GM21423 (cell line): ENCODE data around the gene SYDE1.
"Not testable (repeated sequence)": the region's sequence is repeated elsewhere in the genome, so short reads cannot be mapped to it uniquely, and the experiment has no call there.

ENCODE experiments used
- ATAC-seq: cut with Tn5 transposase; IDR thresholded peaks from one replicate; pipeline ENCODE4 v1.9.1; 2021; ENCODE audit warnings: mild to moderate bottlenecking, moderate library complexity; ENCODE audit not compliant: unreplicated experiment

SYDE1 gene, protein sequence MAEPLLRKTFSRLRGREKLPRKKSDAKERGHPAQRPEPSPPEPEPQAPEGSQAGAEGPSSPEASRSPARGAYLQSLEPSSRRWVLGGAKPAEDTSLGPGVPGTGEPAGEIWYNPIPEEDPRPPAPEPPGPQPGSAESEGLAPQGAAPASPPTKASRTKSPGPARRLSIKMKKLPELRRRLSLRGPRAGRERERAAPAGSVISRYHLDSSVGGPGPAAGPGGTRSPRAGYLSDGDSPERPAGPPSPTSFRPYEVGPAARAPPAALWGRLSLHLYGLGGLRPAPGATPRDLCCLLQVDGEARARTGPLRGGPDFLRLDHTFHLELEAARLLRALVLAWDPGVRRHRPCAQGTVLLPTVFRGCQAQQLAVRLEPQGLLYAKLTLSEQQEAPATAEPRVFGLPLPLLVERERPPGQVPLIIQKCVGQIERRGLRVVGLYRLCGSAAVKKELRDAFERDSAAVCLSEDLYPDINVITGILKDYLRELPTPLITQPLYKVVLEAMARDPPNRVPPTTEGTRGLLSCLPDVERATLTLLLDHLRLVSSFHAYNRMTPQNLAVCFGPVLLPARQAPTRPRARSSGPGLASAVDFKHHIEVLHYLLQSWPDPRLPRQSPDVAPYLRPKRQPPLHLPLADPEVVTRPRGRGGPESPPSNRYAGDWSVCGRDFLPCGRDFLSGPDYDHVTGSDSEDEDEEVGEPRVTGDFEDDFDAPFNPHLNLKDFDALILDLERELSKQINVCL

DNA sequence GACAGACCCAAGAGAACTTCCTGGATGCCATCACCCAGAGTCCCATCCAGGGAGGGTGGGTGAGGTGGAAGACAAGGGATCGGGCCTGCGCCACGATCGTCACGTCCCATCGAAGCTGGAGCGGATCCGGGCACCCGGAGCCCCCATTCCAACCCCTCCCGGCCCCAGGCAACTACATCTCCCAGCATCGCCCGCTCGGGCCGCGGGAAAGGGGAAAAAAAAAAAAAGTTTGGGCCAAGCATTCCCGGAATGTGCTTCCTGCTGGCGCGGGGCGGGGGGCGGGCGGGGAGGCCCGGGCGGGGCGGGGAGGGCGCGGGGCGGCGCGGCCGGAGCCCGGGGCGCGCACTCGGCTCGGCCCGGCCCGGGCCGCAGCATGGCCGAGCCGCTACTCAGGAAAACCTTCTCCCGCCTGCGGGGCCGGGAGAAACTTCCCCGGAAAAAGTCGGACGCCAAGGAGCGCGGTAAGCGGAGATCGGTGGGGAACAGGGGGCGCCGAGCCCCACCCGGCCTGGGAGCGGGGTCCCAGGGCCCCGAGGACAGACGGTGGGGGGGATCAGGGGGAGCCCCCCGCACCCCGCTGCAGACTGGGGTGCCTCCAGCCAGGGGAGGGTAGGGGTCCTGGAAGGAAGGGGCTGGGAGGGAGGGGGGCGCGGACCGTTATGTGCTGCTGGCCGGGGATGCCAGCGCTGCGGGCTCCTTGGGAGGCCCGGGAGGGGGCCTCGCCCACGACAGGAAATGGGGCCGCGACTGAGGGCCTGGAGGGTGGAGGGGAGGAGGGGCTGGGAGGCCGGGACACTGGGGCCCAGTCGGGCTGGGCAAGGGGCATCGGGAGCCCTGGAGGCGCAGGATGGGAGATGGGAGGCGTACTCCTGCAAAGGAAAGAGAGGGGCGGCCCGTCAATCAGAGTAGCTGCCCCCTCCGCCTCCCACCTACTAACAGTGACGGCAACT lies at the start of gene SYDE1:
Gene SYDE1 (plus strand): TSS at position 341 of the 950 bp plus-strand sequence. CDS start 33 bp downstream, at position 374.
- ATAC-seq: no peak

DNA sequence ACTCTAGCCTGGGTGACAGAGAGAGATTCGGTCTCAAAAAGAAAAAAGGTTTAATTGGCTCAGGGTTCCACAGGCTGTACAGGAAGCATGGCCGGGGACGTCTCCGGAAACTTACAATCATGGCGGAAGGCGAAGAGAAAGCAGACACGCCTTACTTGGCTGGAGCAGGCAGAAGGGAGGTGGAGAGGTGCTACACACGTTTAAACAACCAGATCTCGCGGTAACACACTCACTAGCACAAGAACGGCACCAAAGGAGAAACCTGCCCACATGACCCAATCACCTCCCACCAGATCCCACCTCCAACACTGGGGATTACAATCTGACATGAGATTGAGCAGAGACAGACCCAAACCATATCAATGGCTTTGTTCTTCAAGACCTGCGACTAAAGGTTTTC lies 45.2 kb upstream of the SYDE1 start:
- no peak for ATAC-seq

DNA sequence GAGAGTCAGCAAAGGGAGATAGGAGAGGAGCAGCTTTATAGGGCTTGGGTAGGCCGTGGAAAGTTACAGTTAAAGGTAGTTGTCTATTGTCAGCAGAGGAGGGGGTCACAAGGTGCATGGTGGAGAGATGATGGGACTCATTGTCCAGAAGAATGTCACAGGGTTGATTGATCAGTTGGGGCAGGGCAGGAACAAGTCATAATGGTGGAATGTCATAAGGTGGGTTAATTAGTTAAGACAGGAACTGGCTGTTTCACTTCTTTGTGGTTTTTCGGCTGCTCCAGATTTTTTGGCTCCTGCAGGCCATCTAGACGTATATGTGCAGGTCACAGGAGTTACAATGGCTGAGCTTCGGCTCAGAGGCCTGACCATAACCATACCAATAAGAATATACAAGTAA lies 36.8 kb upstream of the SYDE1 start:
- not testable (repeated sequence) for ATAC-seq

DNA sequence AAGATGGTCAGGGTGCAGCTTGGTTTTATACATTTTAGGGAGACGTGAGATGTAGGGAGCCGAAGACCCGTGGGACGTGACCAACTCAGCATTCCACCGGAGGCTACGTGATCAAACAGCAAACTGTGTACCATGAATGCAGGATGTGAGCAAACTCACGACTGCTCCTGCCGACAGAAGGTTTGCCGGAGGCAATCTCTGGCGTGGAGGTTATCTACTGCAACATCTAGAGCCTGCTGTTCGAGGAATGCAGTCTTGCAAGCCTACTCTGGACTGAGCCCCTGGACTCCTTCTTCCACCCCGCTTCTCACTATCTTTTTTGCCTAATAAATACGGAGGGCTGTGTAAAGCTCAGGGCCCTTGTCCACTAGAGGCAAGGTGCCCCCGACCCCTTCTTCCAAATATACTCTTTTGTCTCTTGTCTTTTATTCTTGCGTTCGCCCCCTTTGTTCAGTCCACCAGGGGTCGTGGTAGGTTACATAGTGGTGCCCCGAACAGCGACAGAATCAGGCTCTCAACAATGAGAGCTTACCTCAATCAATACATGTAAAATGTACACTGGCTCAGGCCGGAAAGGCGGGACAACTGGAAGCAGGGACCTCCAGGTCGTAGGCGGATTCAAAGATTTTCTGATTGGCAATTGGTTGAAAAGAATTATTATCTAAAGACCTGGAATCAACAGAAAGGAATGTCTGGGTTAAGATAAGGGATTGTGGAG lies 34.1 kb upstream of the SYDE1 start:
- ATAC-seq: no peak

DNA sequence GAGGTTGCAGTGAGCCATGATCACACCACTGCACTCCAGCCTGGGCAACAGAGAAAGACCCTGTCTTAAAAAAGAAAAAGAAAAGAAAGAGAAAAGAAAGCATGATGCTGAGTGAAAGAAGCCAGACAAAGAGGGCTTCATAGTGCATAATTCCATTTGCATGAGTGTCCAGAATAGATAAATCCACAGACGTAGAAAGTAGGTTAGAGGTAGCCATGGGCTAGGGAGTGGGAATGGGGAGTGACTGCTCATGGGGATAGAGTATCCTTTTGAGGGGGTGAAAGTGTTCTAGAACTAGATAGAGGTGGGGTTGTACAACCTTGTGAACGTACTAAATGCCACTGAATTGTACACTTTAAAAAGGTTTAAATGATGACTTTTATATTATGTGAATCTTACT lies 32.8 kb upstream of the SYDE1 start:
- no peak for ATAC-seq

DNA sequence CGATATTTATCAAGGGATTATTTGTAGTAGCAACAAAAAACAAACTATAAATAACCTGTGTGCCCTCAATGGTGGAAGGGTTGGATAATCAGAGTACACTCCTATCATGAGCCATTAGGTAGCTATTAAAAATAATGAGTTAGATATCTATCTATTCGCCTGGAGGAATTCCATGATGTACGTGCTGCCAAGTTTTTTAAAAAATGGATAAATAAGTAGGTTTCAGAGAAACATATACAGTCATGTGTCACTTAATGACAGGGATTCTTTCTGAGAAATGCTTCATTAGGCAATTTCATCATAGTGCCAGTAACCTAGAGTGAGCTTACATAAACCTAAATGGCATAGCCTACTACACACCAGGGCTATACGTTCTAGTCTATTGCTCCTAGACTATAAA lies 31.4 kb upstream of the SYDE1 start:
- ATAC-seq: no peak

DNA sequence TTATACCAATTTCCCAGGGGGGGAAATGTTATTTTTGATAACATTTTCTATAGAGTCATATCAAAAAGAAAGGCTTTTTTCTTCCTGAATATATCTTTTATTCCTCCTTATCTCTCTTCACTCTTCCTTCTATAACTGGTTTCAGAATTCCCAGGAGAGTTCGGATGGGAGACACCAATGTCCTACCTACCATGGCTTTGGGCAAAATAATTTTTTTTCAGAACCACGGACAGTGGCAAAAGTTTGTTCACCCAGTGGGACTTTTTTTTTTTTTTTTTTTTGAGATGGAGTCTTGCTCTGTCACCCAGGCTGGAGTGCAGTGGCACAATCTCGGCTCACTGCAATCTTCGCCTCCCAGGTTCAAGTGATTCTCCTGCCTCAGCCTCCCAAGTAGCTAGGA lies 27.2 kb upstream of the SYDE1 start:
- ATAC-seq: not testable (repeated sequence)

DNA sequence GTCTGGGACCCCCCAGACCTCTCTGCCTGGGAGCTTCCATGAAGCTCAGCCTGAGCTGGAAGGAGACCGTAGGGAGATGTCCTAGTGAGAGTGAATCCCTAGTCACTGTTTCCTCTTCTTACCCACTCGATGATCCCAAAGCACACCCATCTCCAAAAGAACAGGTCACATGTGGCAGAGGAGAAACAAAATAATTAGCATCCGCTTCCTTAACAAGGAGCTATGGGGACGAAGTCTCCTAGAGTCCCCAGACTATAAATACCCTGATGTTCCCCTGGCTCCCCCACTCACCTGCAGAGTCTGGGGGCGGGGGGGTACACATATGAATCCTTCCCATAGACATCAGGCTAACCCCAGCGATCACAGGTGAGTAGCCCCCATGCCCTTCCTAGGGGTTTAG lies 25.3 kb upstream of the SYDE1 start, which contains the start of gene OR1I1:
Gene OR1I1 (plus strand): TSS at position 301 of the 400 bp plus-strand sequence. CDS start 4,855 bp downstream, outside the sequence.
- ATAC-seq: no peak

DNA sequence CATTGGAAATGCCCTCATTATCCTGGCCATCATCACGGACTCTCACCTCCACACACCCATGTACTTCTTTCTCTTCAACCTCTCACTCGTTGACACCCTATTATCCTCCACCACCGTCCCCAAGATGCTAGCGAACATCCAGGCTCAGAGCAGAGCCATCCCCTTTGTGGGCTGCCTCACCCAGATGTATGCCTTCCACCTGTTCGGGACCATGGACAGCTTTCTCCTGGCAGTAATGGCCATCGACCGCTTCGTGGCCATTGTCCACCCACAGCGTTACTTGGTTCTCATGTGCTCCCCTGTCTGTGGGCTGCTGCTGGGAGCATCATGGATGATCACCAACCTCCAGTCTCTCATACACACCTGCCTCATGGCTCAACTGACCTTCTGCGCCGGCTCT lies 20.0 kb upstream of the SYDE1 start:
- ATAC-seq: no peak

DNA sequence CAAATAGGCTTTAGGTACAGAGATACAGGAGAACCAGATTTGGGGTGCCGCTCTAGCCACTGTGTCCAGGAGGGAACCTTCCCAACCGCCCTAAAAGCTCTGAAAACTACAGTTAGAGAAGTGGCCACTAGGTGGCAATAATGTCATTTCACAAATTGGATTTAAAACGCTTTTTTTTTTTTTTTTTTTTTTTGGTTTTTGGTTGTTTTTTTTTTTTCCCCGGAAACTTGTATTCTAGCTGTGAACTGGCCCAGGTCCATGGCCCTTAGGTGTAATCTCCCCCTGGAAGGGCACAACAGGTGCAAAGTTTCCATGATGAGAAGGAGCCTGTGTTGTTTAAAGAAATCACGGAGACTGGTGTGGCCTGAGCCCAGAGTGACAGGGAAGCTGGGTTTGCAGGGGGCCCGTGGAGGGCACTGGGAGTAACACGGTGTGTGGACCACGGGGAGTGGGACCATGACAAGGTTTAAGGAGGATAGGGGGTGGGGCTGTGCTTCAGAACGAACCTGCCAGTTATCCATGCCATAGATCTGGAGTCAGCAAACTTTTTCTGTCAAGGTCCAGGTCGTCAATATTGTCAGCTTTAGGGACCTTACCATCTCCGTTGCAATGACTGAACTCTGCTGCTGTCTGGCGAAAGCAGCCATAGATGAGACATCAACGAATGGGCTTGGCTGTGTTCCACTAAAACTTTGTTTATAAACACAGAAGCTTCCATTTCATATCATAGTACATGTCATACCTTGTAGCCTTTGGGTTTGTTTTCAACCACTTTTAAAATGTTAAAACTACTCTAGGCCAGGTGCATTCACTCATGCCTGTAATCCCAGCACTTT lies 15.1 kb upstream of the SYDE1 start:
- no peak for ATAC-seq

DNA sequence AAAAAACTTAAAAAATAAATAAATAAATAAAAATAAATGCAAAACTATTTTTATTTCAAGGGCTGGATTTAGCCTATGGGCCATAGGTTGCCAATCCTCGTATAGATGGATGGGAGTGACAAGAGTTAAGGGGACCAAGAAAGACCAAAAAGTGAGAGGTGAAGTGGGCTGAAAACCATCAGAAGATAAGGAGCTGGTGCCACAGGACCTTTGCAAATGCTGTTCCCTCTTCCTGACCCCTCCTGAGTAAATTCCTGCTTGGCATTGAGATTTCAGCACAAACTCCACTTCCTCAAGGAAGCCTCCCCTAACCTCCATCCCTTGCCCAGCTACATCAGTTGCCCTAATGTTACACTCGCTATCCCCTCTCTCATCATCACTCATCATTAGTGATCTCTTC lies 14.2 kb upstream of the SYDE1 start:
- no peak for ATAC-seq

DNA sequence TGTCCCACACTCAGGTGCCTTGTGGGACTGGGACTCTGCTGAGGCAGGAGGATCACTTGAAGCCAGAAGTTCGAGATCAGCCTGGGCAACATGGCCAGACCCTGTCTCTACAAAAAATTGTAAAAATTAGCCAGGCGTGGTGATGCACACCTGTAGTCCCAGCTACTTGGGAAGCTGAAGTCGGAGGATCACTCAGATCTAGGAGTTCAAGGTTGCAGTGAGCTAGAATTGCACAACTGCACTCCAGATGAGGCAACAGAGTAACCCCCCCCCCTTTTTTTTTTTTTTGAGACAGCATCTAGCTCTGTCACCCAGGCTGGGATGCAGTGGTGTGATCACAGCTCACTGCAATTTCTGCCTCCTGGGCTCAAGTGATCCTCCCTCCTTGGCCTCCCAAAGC lies 11.0 kb upstream of the SYDE1 start:
- ATAC-seq: no peak

DNA sequence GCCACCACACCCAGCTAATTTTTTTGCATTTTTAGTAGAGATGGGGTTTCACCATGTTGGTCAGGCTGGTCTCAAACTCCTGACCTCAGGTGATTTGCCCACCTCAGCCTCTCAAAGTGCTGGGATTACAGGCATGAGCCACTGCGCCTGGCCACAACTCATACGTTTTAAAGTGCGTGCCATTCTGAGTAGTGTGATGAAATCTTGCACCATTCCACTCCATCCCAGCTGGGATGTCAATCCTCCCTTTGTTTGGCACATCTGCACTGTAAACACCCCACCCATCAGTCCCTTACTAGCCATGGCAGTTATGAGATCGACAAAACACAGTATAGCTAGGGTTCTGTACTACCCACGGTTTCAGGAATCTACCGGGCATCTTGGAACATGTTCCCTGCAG lies 9.2 kb upstream of the SYDE1 start:
- not testable (repeated sequence) for ATAC-seq

DNA sequence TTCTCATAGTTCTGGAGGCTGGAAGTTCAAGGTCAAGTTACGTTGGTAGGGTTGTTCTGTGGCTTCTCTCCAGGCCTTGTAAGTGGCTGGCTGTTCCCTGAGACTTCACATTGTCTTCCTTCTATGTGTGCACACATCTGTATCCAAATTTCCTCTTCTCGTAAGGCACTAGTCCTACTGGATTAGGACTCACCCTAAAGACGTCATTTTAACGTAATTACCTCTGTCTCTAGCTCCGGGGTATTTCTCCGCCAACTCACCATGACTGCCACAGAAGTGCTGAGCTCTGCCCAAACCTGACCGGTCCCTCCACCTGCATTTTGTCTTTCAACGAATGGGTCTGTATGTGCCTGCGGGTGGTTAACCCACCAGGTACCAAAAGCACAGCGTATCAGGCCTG lies 8.7 kb upstream of the SYDE1 start:
- no peak for ATAC-seq

DNA sequence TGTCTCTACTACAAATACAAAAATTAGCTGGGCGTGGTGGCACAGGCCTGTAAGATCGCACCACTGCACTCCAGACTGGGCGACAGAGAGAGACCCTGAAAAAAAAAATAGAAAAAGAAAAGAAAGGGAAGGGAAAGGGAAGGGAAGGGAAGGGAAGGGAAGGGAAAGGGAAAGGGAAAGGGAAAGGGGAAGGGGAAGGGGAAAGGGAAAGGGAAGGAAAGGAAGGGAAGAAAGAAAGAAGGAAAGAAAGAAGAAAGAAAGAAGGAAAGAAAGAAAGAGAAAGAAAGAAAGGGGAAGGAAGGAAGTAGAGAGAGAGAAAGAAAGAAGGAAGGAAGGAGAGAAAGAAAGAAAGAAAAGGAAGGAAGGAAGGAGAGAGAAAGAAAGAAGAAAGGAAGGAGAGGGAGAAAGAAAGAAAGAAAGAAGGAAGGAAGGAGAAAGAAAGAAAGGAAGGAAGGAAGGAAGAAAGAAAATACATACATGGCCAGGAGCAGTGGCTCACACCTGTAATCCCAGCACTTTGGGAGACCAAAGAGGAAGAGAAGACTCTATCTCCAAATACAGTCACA lies 8.1 kb upstream of the SYDE1 start:
- ATAC-seq: no peak

DNA sequence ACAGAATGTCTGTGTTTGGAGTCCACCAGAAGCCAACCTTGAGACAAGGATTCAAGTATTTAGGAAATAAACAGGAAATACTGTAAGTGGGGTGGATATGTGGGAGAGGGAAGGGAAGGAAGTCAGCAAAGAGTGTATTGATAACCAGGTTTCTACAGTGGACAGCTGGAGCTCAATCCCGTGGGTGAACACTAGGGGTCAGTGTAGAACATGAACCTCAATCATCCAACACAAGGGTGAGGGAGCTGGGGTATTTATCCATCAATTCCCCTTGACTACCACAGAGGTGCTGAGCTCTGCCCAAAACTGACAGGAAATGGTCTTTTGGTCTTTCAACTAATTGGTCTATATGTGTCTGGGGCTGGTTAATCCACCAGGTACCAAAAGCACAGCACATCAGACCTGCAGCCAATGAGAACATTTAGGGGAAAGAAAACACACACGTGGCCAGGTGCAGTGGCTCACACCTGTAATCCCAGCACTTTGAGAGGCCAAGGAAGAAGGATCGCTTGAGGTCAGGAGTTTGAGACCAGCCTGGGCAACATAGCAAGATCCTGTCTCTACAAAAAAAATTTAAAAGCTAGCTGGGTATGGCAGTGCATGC lies 5.6 kb upstream of the SYDE1 start:
- ATAC-seq: no peak

DNA sequence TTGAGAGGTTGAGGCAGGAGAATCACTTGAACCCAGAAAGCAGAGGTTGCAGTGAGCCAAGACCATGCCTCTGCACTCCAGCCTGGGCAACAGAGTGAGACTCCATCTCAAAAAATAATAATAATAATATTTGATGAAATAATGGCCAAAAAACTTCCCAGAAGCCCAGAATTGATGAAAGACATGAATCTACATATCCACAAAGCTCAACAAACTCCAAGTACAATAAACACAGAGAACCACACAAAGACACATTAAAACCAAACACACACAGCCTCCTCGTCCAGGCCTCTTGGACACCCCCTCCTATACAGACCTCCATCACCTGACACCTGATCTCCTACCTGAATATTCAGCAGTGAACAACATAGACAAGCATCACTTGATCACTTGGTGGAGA lies 3.2 kb upstream of the SYDE1 start:
- ATAC-seq: no peak

DNA sequence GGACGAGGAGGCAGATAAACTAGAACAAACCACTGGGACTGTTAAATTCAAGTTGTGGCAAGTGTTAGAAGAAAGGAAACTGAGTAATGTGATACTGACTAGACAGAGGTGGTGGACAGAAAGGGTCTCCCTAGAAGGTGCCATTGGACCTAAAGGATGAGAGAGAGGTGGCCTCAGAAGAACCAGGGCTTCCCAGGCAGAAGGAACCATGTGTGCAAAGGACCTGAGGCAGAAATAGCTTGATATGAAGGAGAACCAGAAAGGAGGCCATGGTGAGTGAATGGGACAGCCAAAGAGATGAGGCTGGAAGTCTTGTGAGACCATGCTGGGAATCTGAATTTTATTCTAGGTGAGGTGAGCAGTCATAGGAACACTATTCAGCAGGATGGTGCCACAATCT lies 2.8 kb upstream of the SYDE1 start:
- ATAC-seq: no peak

DNA sequence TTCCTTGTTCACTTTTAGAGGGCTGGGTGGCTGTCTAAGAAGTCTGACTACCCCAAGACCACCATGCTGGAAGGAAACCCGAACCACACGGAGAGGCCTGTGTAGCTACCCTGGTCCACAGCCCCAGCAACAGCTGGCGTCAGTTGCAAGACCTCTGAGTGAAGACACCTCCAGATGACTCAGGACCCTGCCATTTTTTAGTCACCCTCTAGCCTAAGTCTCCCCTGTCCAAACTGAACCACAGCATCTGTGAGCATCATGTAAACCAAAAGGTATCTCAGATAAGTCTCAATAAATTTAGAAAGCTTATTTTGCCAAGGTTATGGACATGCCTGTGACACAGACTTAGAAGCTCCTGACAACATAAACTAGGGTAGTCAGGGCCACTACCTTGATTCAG lies 2.2 kb upstream of the SYDE1 start:
- ATAC-seq: no peak
